K562 (cell line): ENCODE measurements around the gene ZNF280C. TPM values are rescaled to one million over a fixed set of nuclear protein-coding genes. Genes with fewer than 3 reads are reported as not detected.

ENCODE experiments used
- ATAC-seq: fragments of 200-7000 bp; cut with Tn5 transposase; 3 replicates; pipeline ENCODE4 v1.9.1; 2020; ENCODE audit warnings: moderate library complexity
- BruUV-seq: library from RNA; stranded (reverse); fragments of 400-500 nt; replicated peaks from 2 replicates; lab custom pipeline; 2021; lab: Mats Ljungman, UMichigan
- CTCF ChIA-PET: fragments of 300-600 bp; formaldehyde crosslinking; extraction: SDS; loops from one replicate; lab custom pipeline; 2021; ENCODE audit warnings: low intra/inter-chr PET ratio; lab: Yijun Ruan, JAX
- POLR2A ChIA-PET: fragments of 300-600, 350-650 bp; sonication (Branson Sonifier 250); formaldehyde crosslinking; extraction: SDS; loops from one replicate; lab custom pipeline; 2021; ENCODE audit warnings: antibody characterized with exemption, inconsistent platforms; lab: Yijun Ruan, JAX
- DNase-seq, 4 experiments: peaks; one replicate each; pipeline versions ENCODE4 v3.0.0 to v3.0.0-alpha.2; 2011 to 2018; ENCODE audit warnings: low spot score in 3 of 4, mixed read lengths in 3 of 4; ENCODE audit errors: extremely low read depth in 1 of 4
- FAIRE-seq: peaks from 2 replicates; lab custom pipeline; 2011; peaks lifted over from hg19 to GRCh38; lab: Jason Lieb, UNC
- H2AFZ ChIP-seq: 2 replicates; pipeline ENCODE4 v1.6.0; 2011; ENCODE audit warnings: low read depth, low read length, control low read depth, inconsistent platforms
- H3K27ac ChIP-seq: fragments of 200-600 bp; 3 replicates; pipeline ENCODE4 v1.8.0; 2011; ENCODE audit warnings: low read depth, mild to moderate bottlenecking, control low read depth, inconsistent platforms, low read length, moderate library complexity, mixed read lengths; ENCODE audit errors: extremely low read depth
- H3K27me3 ChIP-seq, 2 experiments: fragments of 300-600 bp in 1 of 2; 2 replicates in 1 of 2; 3 replicates in 1 of 2; pipeline versions ENCODE4 v1.6.0 to v1.8.0; 2011; ENCODE audit warnings: inconsistent platforms in 2 of 2, low read length in 2 of 2, mild to moderate bottlenecking in 1 of 2, mixed read lengths in 1 of 2, moderate library complexity in 1 of 2; ENCODE audit not compliant: control insufficient read depth in 2 of 2, insufficient read depth in 2 of 2
- H3K36me3 ChIP-seq: fragments of 300-600 bp; 3 replicates; pipeline ENCODE4 v1.8.0; 2011; ENCODE audit warnings: mild to moderate bottlenecking, low read length, inconsistent platforms; ENCODE audit not compliant: control insufficient read depth, insufficient read depth
- H3K4me1 ChIP-seq, 2 experiments: fragments of 200-600 bp in 1 of 2; replicated peaks in 1 of 2; 2 replicates in 1 of 2; 3 replicates in 1 of 2; pipeline versions ENCODE4 v1.5.1 to v1.8.0; 2011; ENCODE audit warnings: inconsistent platforms in 2 of 2, low read length in 2 of 2, mild to moderate bottlenecking in 1 of 2, mixed read lengths in 1 of 2, moderate library complexity in 1 of 2; ENCODE audit not compliant: control insufficient read depth in 2 of 2, insufficient read depth in 2 of 2
- H3K4me2 ChIP-seq: 2 replicates; pipeline ENCODE4 v1.6.1; 2011; ENCODE audit warnings: low read length, control low read depth, inconsistent platforms, mixed read lengths; ENCODE audit not compliant: insufficient read depth
- H3K4me3 ChIP-seq: fragments of 200-600 bp; sonication (generic), shearing (Covaris generic); 2 replicates; pipeline ENCODE4 v1.5.1; 2016; ENCODE audit warnings: control low read depth, inconsistent platforms
- H3K79me2 ChIP-seq: fragments of 200-600 bp; 3 replicates; pipeline ENCODE4 v1.8.0; 2011; ENCODE audit warnings: low read length, inconsistent platforms; ENCODE audit not compliant: control insufficient read depth, insufficient read depth
- H3K9ac ChIP-seq, 2 experiments: 2 replicates each; pipeline versions ENCODE4 v1.6.0 to v1.6.1; 2011; ENCODE audit warnings: low read depth in 2 of 2, low read length in 2 of 2, control low read depth in 1 of 2, inconsistent platforms in 1 of 2, mild to moderate bottlenecking in 1 of 2, mixed read lengths in 1 of 2; ENCODE audit not compliant: insufficient read depth in 1 of 2
- H3K9me1 ChIP-seq: one replicate; pipeline ENCODE4 v1.6.0; 2011; ENCODE audit warnings: inconsistent platforms, mild to moderate bottlenecking, low read length, moderate library complexity; ENCODE audit not compliant: control insufficient read depth, insufficient read depth
- H3K9me3 ChIP-seq: replicated peaks from 2 replicates; pipeline ENCODE4 v1.5.1; 2011; ENCODE audit warnings: low read depth, low read length, inconsistent platforms; ENCODE audit not compliant: control insufficient read depth, insufficient read depth
- H4K20me1 ChIP-seq: replicated peaks from 2 replicates; pipeline ENCODE4 v1.6.1; 2011; ENCODE audit warnings: low read length, inconsistent platforms, mixed read lengths; ENCODE audit not compliant: control insufficient read depth, insufficient read depth
- CEBPB ChIP-seq: fragments of 450-650 bp; IDR thresholded peaks from 2 replicates; pipeline ENCODE4 v1.6.1; 2016; ENCODE audit warnings: missing genetic modification characterization, missing compliant biosample characterization
- CEBPG ChIP-seq, 3 experiments: fragments of 200-800 bp in 1 of 3; sonication (Bioruptor generic) in 1 of 3; sonication (generic) in 1 of 3; formaldehyde crosslinking in 1 of 3; IDR thresholded peaks in 2 of 3; conservative IDR thresholded peaks in 1 of 3; 2 replicates each; pipeline versions ENCODE4 v1.6.1 to v1.8.0; 2016 to 2022; ENCODE audit warnings: missing compliant biosample characterization in 2 of 3, missing genetic modification characterization in 2 of 3, mild to moderate bottlenecking in 1 of 3, missing genetic modification reagents in 1 of 3
- HEY1 ChIP-seq: fragments of 250-450 bp; sonication (Bioruptor Pico); IDR thresholded peaks from 2 replicates; pipeline ENCODE4 v1.5.0; 2020; ENCODE audit warnings: mild to moderate bottlenecking, moderate library complexity, borderline replicate concordance
- NFIX ChIP-seq: fragments of 250-450 bp; sonication (Bioruptor Pico); IDR thresholded peaks from 2 replicates; pipeline ENCODE4 v1.4.0; 2020; ENCODE audit warnings: low read depth, mild to moderate bottlenecking, moderate library complexity
- POLR2G ChIP-seq: fragments of 200-400 bp; formaldehyde crosslinking; IDR thresholded peaks from 2 replicates; pipeline ENCODE4 v1.6.1; 2017; ENCODE audit warnings: low read depth, mild to moderate bottlenecking, antibody characterized with exemption, low read length, moderate library complexity
- PTBP1 ChIP-seq: fragments of 200-400 bp; formaldehyde crosslinking; IDR thresholded peaks from 2 replicates; pipeline ENCODE4 v1.6.1; 2017; ENCODE audit warnings: low read depth, low read length
- ZBTB33 ChIP-seq: sonication (generic); formaldehyde crosslinking; IDR thresholded peaks from 2 replicates; pipeline ENCODE4 v1.8.1; 2023; ENCODE audit warnings: mild to moderate bottlenecking, missing genetic modification reagents
- ZNF318 ChIP-seq, 2 experiments: fragments of 450-650 bp; IDR thresholded peaks; 2 replicates each; pipeline ENCODE4 v1.6.1; 2016; ENCODE audit warnings: mild to moderate bottlenecking in 2 of 2, borderline replicate concordance in 1 of 2, low read depth in 1 of 2, moderate library complexity in 1 of 2
- ZNF384 ChIP-seq: IDR thresholded peaks from 2 replicates; pipeline ENCODE4 v1.6.1; 2012; ENCODE audit warnings: low read depth, low read length, improper control_type of control experiment
- ZNF41 ChIP-seq: fragments of 250-450 bp; sonication (Bioruptor Pico); conservative IDR thresholded peaks from 2 replicates; pipeline ENCODE4 v1.4.0; 2020; ENCODE audit warnings: mild to moderate bottlenecking
- ZNF717 ChIP-seq: fragments of 250-450 bp; sonication (Bioruptor Pico); IDR thresholded peaks from 2 replicates; pipeline ENCODE4 v1.5.0; 2021
- WGBS: fragments of 100-300 bp; shearing (Covaris generic); methylation state at CpG from one replicate; pipeline ENCODE4 v1.1.6; 2016; ENCODE audit warnings: low coverage, mixed read lengths; ENCODE audit not compliant: insufficient coverage; ENCODE audit errors: missing lambda C conversion rate; 5-methylcytosine and 5-hydroxymethylcytosine counted together
- in situ Hi-C: fragments of 300-500 bp; cut with MboI; formaldehyde crosslinking; loops from 4 replicates; pipeline ENCODE4 v1.15.0; 2018; ENCODE audit warnings: inconsistent platforms, mixed read lengths
- intact Hi-C: fragments of 100-400 bp; cut with micrococcal nuclease; formaldehyde crosslinking; loops from 2 replicates; pipeline ENCODE4 v1.14.2; 2022
- polyA plus RNA-seq, 8 experiments: library from polyadenylated mRNA; depleted of rRNA in 4 of 8; stranded (reverse) in 5 of 8; unstranded in 3 of 8; fragments of >200 nt; fragmentation: Nextera tagmentation in 2 of 8; fragmentation: Illumina TruSeq in 1 of 8; extraction: Ambion mirVana in 2 of 8; extraction: Trizol in 1 of 8; gene quantifications; 2 replicates each; pipeline versions ENCODE4 v1.2.1 to v1.2.3, GENCODE V29; 2011 to 2014; ENCODE audit warnings: inconsistent platforms in 1 of 8, missing spikeins in 1 of 8
- total RNA-seq, 7 experiments: library from RNA; depleted of rRNA in 6 of 7; stranded (reverse); fragments of >200 nt in 6 of 7; fragmentation: Illumina TruSeq in 2 of 7; extraction: Trizol in 2 of 7; gene quantifications; 2 replicates each; pipeline versions ENCODE4 v1.2.1 to v1.2.3, GENCODE V29; 2011 to 2021; ENCODE audit warnings: low replicate concordance in 1 of 7

ZNF280C gene
- total and polyA plus RNA-seq, 9 of the 15 experiments (the other 6 are each of a cell fraction or from before 2014, with no cell fraction given): 1.6 to 8.3 (median 4.4) TPM

DNA sequence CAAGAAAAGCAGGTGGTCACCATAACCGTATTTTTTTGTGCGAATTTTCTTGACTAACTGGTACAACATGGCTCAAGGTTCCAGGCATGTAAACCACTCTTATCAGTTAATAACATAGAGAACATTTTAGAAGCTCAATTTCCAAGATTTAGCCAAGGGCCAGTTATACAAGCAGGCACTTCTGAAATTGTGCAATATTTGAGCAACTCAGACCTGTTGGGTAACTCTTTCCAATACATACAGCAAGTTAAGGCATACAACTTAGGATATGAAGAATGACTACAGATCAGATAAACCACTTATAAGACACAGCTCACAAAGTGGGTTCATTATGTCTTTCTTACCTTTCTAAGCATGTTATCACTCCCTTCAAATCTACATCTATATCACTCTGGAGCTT, 43.9 kb downstream of the ZNF280C start:
- ATAC-seq (no peak), FAIRE-seq (no peak), DNase-seq (no peak)
- POLR2A ChIA-PET: interaction anchor here (0.6 kb wide), 1 partner anchor 55 kb away, joined by 3 read pairs; no protein-coding TSS in a partner anchor
- no TSS peak for BruUV-seq
- no peak overlapping the region for H3K27ac ChIP-seq
- H3K9me3 ChIP-seq: no peaks in the 10 kb centered on the region
- in situ Hi-C loops (no loop called here), intact Hi-C loops (no loop called here)
- no peak overlapping the region for H2AFZ ChIP-seq
- H3K79me2 ChIP-seq: no peaks in the 10 kb centered on the region
- no peaks in the 10 kb centered on the region for H3K9me1 ChIP-seq
- H3K4me2 ChIP-seq: no peak overlapping the region
- 71% methylated on average over 2 of the region's 2 CpGs for WGBS
- peaks cover 35% of the 10 kb centered on the region; the same call in 2 of the 3 replicates for H3K36me3 ChIP-seq
- H3K27me3 ChIP-seq: no peaks in the 10 kb centered on the region
- H3K4me3 ChIP-seq: no peak overlapping the region
- CTCF ChIA-PET: no interaction called here
- no peaks in the 10 kb centered on the region for H3K4me1 ChIP-seq
- no peak overlapping the region for H3K9ac ChIP-seq
- no peaks in the 10 kb centered on the region for H4K20me1 ChIP-seq
- TF ChIP-seq HEY1 (CRISPR knock-in tag) (no peak), ZBTB33 (CRISPR knock-in tag) (no peak), POLR2G (no peak), ZNF384 (no peak), ZNF41 (CRISPR knock-in tag) (no peak), ZNF318 (IDR thresholded peaks at IDR 0.05; ENCODE audit: borderline replicate concordance in 1 of 2, low read depth in 1 of 2) (no peak), NFIX (CRISPR knock-in tag) (no peak), PTBP1 (no peak), ZNF717 (CRISPR knock-in tag) (no peak), CEBPB (tag) (peak; percentile 70), CEBPG (CRISPR knock-in tag; IDR thresholded peaks at IDR 0.05) (no peak), CEBPG (tag; conservative IDR thresholded peaks at IDR 0.05 in 1 of 2, IDR thresholded peaks at IDR 0.05 in 1 of 2) (peak; percentile 24 to 42; a peak in 1 of 4 replicates)
